HepG2 (cell line): ENCODE data around the gene CALD1. TPM values are rescaled to one million over a fixed set of nuclear protein-coding genes. Genes with fewer than 3 reads are reported as not detected.

Experiments
- ATAC-seq: fragments of 200-7000 bp; cut with Tn5 transposase; 3 replicates; pipeline ENCODE4 v1.9.1; 2020; ENCODE audit warnings: mild to moderate bottlenecking, moderate library complexity
- BruUV-seq: library from RNA; stranded (reverse); fragments of 400-500 nt; replicated peaks from 2 replicates; lab custom pipeline; 2021; lab: Mats Ljungman, UMichigan
- CTCF ChIA-PET: fragments of 300-600 bp; formaldehyde crosslinking; extraction: SDS; loops from one replicate; lab custom pipeline; 2021; ENCODE audit warnings: low total read pairs, inconsistent platforms, low intra/inter-chr PET ratio; lab: Yijun Ruan, JAX
- POLR2A ChIA-PET: fragments of 350-600 bp; sonication (Branson Sonifier 250); formaldehyde crosslinking; loops from one replicate; lab custom pipeline; 2020; ENCODE audit warnings: antibody characterized with exemption, inconsistent platforms; lab: Yijun Ruan, JAX
- DNase-seq: peaks from one replicate; pipeline ENCODE4 v3.0.0-alpha.2; 2015; ENCODE audit warnings: low spot score
- FAIRE-seq: peaks from 3 replicates; lab custom pipeline; 2011; peaks lifted over from hg19 to GRCh38; lab: Jason Lieb, UNC
- H2AFZ ChIP-seq: one replicate; pipeline ENCODE4 v1.6.1; 2011; ENCODE audit warnings: low read length, inconsistent platforms
- H3K27ac ChIP-seq: fragments of 300-600 bp; 3 replicates; pipeline ENCODE4 v1.8.0; 2011; ENCODE audit warnings: mixed run types, mild to moderate bottlenecking, mixed read lengths, low read length, inconsistent platforms; ENCODE audit not compliant: insufficient read depth; ENCODE audit errors: extremely low read length
- H3K27me3 ChIP-seq, 2 experiments: fragments of 200-600 bp in 1 of 2; 2 replicates in 1 of 2; 3 replicates in 1 of 2; pipeline versions ENCODE4 v1.6.0 to v1.8.0; 2011; ENCODE audit warnings: low read length in 2 of 2, mild to moderate bottlenecking in 2 of 2, moderate library complexity in 2 of 2, inconsistent platforms in 1 of 2; ENCODE audit not compliant: insufficient read depth in 2 of 2, control insufficient read depth in 1 of 2
- H3K36me3 ChIP-seq, 2 experiments: fragments of 200-600 bp in 1 of 2; replicated peaks in 1 of 2; 2 replicates in 1 of 2; 3 replicates in 1 of 2; pipeline versions ENCODE4 v1.5.1 to v1.8.0; 2011; ENCODE audit warnings: low read length in 2 of 2, inconsistent platforms in 1 of 2; ENCODE audit not compliant: insufficient read depth in 2 of 2, control insufficient read depth in 1 of 2
- H3K4me1 ChIP-seq: 2 replicates; pipeline ENCODE4 v1.5.1; 2012; ENCODE audit warnings: low read length, inconsistent platforms; ENCODE audit not compliant: insufficient read depth
- H3K4me2 ChIP-seq: 2 replicates; pipeline ENCODE4 v1.6.0; 2011; ENCODE audit warnings: low read depth, low read length, inconsistent platforms
- H3K4me3 ChIP-seq, 3 experiments: fragments of 200-600 bp in 1 of 3; sonication (generic), shearing (Covaris generic) in 1 of 3; replicated peaks in 1 of 3; 2 replicates each; pipeline ENCODE4 v1.5.1; 2011 to 2016; ENCODE audit warnings: low read length in 3 of 3, inconsistent platforms in 2 of 3, low read depth in 2 of 3, mild to moderate bottlenecking in 2 of 3, control low read depth in 1 of 3, mixed read lengths in 1 of 3; ENCODE audit not compliant: insufficient read depth in 1 of 3
- H3K79me2 ChIP-seq: one replicate; pipeline ENCODE4 v1.6.1; 2011; ENCODE audit warnings: low read length, inconsistent platforms; ENCODE audit not compliant: insufficient read depth
- H3K9ac ChIP-seq: 2 replicates; pipeline ENCODE4 v1.6.0; 2011; ENCODE audit warnings: mild to moderate bottlenecking, low read depth, low read length, inconsistent platforms; ENCODE audit not compliant: insufficient read depth
- H3K9me3 ChIP-seq: 2 replicates; pipeline ENCODE4 v1.5.1; 2012; ENCODE audit warnings: mild to moderate bottlenecking, low read length
- H4K20me1 ChIP-seq: 2 replicates; pipeline ENCODE4 v1.6.0; 2011; ENCODE audit warnings: inconsistent platforms, mild to moderate bottlenecking, low read length, moderate library complexity; ENCODE audit not compliant: insufficient read depth
- CEBPB ChIP-seq: IDR thresholded peaks from 2 replicates; pipeline ENCODE4 v1.6.1; 2011; ENCODE audit warnings: low read depth, low read length, improper control_type of control experiment, borderline replicate concordance
- MAF1 ChIP-seq: sonication (generic); formaldehyde crosslinking; IDR thresholded peaks from 2 replicates; pipeline ENCODE4 v1.5.0; 2020; ENCODE audit warnings: missing genetic modification reagents, borderline replicate concordance
- MIER2 ChIP-seq: IDR thresholded peaks from 2 replicates; pipeline ENCODE4 v1.6.1; 2016; ENCODE audit warnings: missing biosample characterization, missing genetic modification reagents
- MYC ChIP-seq: sonication (generic); formaldehyde crosslinking; IDR thresholded peaks from 2 replicates; pipeline ENCODE4 v1.9.0; 2021; ENCODE audit warnings: missing genetic modification reagents, borderline replicate concordance
- POLR2AphosphoS5 ChIP-seq: IDR thresholded peaks from 2 replicates; pipeline ENCODE4 v1.6.1; 2012; ENCODE audit warnings: low read depth, low read length
- POLR2G ChIP-seq: fragments of 200-400 bp; formaldehyde crosslinking; IDR thresholded peaks from 2 replicates; pipeline ENCODE4 v1.6.1; 2018; ENCODE audit warnings: mild to moderate bottlenecking, low read depth, low read length, moderate library complexity
- RAD21 ChIP-seq: fragments of 450-650 bp; formaldehyde crosslinking; IDR thresholded peaks from 2 replicates; pipeline ENCODE4 v1.5.0; 2020; ENCODE audit warnings: mild to moderate bottlenecking
- THAP11 ChIP-seq: IDR thresholded peaks from 2 replicates; pipeline ENCODE4 v1.6.1; 2016; ENCODE audit warnings: missing biosample characterization, missing genetic modification reagents
- ZNF496 ChIP-seq: sonication (generic); formaldehyde crosslinking; IDR thresholded peaks from 2 replicates; pipeline ENCODE4 v1.8.1; 2023; ENCODE audit warnings: mild to moderate bottlenecking, moderate library complexity, missing genetic modification reagents; ENCODE audit not compliant: insufficient replicate concordance
- ZNF607 ChIP-seq: sonication (generic); formaldehyde crosslinking; IDR thresholded peaks from 2 replicates; pipeline ENCODE4 v1.5.1; 2020; ENCODE audit warnings: missing genetic modification reagents, mild to moderate bottlenecking, borderline replicate concordance
- ZNF724P ChIP-seq: sonication (generic); formaldehyde crosslinking; IDR thresholded peaks from 2 replicates; pipeline ENCODE4 v1.8.0; 2022; ENCODE audit warnings: missing genetic modification reagents, borderline replicate concordance
- ZNF747 ChIP-seq: sonication (generic); formaldehyde crosslinking; IDR thresholded peaks from 2 replicates; pipeline ENCODE4 v1.8.1; 2023; ENCODE audit warnings: missing genetic modification reagents, mild to moderate bottlenecking, borderline replicate concordance
- ZNF777 ChIP-seq: sonication (generic); formaldehyde crosslinking; IDR thresholded peaks from 2 replicates; pipeline ENCODE4 v1.4.0; 2020; ENCODE audit warnings: missing genetic modification reagents
- WGBS: methylation state at CpG from one replicate; pipeline ENCODE4 v1.1.6; 2017; ENCODE audit warnings: low lambda C conversion rate; 5-methylcytosine and 5-hydroxymethylcytosine counted together
- in situ Hi-C: cut with HindIII; loops from 2 replicates; pipeline ENCODE4 v1.10.0; 2017; ENCODE audit warnings: low pct_unique_long_range_greater_than_20kb; ENCODE audit not compliant: extremely low pct_ligation_motif_present
- intact Hi-C: fragments of 100-400 bp; cut with micrococcal nuclease; formaldehyde crosslinking; loops from one replicate; pipeline ENCODE4 v1.10.0; 2022; ENCODE audit not compliant: unreplicated experiment
- polyA plus RNA-seq, 8 experiments: library from polyadenylated mRNA; depleted of rRNA in 3 of 8; stranded (reverse) in 7 of 8; unstranded in 1 of 8; fragments of >200 nt; fragmentation: Illumina TruSeq in 4 of 8; extraction: Trizol in 4 of 8; gene quantifications; 2 replicates each; pipeline versions ENCODE4 v1.2.1 to v1.2.3, GENCODE V29; 2011 to 2016; ENCODE audit warnings: low read depth in 4 of 8, missing spikeins in 1 of 8, mixed read lengths in 1 of 8; ENCODE audit not compliant: insufficient read depth in 1 of 8
- total RNA-seq, 5 experiments: library from RNA; depleted of rRNA; stranded (reverse); fragments of >200 nt; fragmentation: Illumina TruSeq; extraction: Trizol; gene quantifications; 2 replicates each; pipeline ENCODE4 v1.2.3, GENCODE V29; 2016; ENCODE audit warnings: low read depth in 1 of 5
- TF ChIP-seq, protein P1 (sequence below): sonication (generic); formaldehyde crosslinking; IDR thresholded peaks from 2 replicates; pipeline ENCODE4 v1.4.0; 2020; ENCODE audit warnings: low read depth, mild to moderate bottlenecking, missing genetic modification reagents
- TF ChIP-seq, protein P2 (sequence below): sonication (generic); formaldehyde crosslinking; IDR thresholded peaks from 2 replicates; pipeline ENCODE4 v1.8.1; 2023; ENCODE audit warnings: mild to moderate bottlenecking, missing genetic modification reagents
- TF ChIP-seq, protein P3 (sequence below): sonication (generic); formaldehyde crosslinking; IDR thresholded peaks from 2 replicates; pipeline ENCODE4 v1.5.1; 2020; ENCODE audit warnings: missing genetic modification reagents, mild to moderate bottlenecking, borderline replicate concordance

Gene CALD1
- total and polyA plus RNA-seq, 2 of the 13 experiments (the other 11 are each of a cell fraction or from before 2014, with no cell fraction given): 53.0 to 112 TPM

DNA sequence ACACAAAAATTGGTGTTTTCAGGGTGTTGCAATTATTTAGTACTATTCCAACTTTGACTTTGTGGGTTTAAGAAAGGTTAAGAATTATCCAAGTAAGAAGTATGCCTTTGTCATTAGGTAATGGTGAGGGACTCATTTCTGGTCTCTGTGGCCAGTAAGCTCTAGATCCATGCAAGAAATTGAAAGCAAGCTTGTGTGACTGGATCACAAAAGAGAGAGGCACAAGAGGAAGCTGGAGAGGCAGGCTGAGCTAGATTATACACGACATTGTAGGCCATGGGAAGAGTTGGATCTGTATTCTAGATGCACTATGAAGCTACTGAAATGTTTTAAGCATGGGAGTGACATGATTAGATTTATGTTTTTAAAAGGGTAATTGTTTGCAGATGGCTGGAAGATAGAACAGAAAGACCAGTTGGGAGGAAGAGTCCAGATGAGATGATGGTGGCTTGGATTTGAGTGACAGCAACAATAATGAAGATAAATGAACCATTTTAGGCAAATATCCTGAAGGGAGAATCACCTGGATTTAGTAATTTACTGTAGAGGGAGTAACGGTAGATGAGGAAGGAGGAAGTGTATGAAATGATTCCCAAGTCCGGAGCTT lies 50.0 kb downstream of the CALD1 start (continued):
- TF ChIP-seq, protein P1, sequence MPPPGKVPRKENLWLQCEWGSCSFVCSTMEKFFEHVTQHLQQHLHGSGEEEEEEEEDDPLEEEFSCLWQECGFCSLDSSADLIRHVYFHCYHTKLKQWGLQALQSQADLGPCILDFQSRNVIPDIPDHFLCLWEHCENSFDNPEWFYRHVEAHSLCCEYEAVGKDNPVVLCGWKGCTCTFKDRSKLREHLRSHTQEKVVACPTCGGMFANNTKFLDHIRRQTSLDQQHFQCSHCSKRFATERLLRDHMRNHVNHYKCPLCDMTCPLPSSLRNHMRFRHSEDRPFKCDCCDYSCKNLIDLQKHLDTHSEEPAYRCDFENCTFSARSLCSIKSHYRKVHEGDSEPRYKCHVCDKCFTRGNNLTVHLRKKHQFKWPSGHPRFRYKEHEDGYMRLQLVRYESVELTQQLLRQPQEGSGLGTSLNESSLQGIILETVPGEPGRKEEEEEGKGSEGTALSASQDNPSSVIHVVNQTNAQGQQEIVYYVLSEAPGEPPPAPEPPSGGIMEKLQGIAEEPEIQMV: no peak
- no peak for TF ChIP-seq ZNF777 (CRISPR knock-in tag)

DNA sequence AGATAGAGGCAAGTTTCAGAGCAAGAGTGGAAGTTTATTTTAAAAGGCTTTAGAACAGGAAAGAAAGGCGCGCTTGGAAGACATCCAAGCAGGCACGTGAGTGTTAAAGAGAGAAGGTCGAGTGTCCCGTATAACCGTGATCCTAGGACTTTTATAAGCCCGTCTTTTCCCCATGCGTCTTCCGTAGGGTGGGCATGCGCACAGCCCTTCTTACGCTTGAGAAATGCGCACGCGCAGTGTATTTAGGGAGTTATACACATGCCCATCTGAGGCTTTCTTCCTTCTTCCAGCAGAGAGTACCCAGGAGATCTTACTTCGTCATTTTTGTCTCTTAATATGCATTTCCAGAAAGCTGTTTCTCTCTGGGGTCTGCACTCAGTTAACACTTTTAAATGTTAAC lies 52.4 kb downstream of the CALD1 start:
- Histone ChIP-seq H3K27ac (no peak overlapping the region), H3K4me2 (no peak overlapping the region), H3K4me3 (no peak overlapping the region), H3K79me2 (no peaks in the 10 kb centered on the region), H3K4me1 (peaks cover 7% of the 10 kb centered on the region; the same call in 1 of the 2 replicates), H4K20me1 (no peaks in the 10 kb centered on the region), H3K9ac (no peak overlapping the region), H2AFZ (no peak overlapping the region), H3K27me3 (no peaks in the 10 kb centered on the region), H3K9me3 (no peaks in the 10 kb centered on the region), H3K36me3 (no peaks in the 10 kb centered on the region)
- POLR2A ChIA-PET: no interaction called here
- no peak for ATAC-seq
- CTCF ChIA-PET: no interaction called here
- TF ChIP-seq MAF1 (CRISPR knock-in tag) (no peak), POLR2G (no peak), MIER2 (CRISPR knock-in tag) (no peak), CEBPB (no peak), ZNF496 (CRISPR knock-in tag) (no peak), MYC (CRISPR knock-in tag) (no peak), POLR2AphosphoS5 (no peak), ZNF724P (CRISPR knock-in tag) (no peak), RAD21 (no peak), ZNF747 (CRISPR knock-in tag) (no peak), ZNF607 (no peak), THAP11 (no peak)
- TF ChIP-seq, protein P2, sequence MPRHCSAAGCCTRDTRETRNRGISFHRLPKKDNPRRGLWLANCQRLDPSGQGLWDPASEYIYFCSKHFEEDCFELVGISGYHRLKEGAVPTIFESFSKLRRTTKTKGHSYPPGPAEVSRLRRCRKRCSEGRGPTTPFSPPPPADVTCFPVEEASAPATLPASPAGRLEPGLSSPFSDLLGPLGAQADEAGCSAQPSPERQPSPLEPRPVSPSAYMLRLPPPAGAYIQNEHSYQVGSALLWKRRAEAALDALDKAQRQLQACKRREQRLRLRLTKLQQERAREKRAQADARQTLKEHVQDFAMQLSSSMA (CRISPR knock-in tag): no peak
- TF ChIP-seq, protein P3, sequence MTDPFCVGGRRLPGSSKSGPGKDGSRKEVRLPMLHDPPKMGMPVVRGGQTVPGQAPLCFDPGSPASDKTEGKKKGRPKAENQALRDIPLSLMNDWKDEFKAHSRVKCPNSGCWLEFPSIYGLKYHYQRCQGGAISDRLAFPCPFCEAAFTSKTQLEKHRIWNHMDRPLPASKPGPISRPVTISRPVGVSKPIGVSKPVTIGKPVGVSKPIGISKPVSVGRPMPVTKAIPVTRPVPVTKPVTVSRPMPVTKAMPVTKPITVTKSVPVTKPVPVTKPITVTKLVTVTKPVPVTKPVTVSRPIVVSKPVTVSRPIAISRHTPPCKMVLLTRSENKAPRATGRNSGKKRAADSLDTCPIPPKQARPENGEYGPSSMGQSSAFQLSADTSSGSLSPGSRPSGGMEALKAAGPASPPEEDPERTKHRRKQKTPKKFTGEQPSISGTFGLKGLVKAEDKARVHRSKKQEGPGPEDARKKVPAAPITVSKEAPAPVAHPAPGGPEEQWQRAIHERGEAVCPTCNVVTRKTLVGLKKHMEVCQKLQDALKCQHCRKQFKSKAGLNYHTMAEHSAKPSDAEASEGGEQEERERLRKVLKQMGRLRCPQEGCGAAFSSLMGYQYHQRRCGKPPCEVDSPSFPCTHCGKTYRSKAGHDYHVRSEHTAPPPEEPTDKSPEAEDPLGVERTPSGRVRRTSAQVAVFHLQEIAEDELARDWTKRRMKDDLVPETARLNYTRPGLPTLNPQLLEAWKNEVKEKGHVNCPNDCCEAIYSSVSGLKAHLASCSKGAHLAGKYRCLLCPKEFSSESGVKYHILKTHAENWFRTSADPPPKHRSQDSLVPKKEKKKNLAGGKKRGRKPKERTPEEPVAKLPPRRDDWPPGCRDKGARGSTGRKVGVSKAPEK (CRISPR knock-in tag): no peak
- 85% methylated on average over 15 of the region's 15 CpGs for WGBS
- BruUV-seq: no TSS peak
- intact Hi-C loops (no loop called here), in situ Hi-C loops (no loop called here)
- FAIRE-seq: no peak
- DNase-seq: no peak
